Measurements from ENCODE around the gene PIWIL4. TPM values are rescaled to one million over a fixed set of nuclear protein-coding genes. Genes with fewer than 3 reads are reported as not detected.

The PIWIL4 gene
- total RNA-seq, 2 donors from 2014 or later = 6.3 to 6.7 TPM

DNA sequence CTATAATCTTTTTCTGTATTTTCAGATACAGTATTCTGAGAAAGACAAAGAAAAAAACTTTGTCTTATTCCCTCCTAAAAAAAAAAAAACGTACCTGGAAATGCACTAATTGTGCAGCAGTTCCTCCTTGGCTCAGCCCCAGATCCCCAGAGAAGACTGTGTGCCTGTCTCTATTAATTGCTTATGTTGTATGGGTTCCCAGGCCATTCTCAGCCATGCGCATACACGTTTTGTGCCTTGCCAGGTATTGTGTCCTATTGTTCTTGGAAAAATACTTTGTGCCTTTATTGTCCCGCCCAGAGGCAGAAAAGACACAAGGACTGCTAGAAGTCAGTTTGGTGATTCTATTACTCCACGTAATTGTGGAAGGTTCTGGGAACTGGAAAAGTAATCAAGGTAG is 91.2 kb downstream of the PIWIL4 start:
- no peaks in the 10 kb centered on the region for H3K27me3 ChIP-seq
- TF ChIP-seq, protein P1, sequence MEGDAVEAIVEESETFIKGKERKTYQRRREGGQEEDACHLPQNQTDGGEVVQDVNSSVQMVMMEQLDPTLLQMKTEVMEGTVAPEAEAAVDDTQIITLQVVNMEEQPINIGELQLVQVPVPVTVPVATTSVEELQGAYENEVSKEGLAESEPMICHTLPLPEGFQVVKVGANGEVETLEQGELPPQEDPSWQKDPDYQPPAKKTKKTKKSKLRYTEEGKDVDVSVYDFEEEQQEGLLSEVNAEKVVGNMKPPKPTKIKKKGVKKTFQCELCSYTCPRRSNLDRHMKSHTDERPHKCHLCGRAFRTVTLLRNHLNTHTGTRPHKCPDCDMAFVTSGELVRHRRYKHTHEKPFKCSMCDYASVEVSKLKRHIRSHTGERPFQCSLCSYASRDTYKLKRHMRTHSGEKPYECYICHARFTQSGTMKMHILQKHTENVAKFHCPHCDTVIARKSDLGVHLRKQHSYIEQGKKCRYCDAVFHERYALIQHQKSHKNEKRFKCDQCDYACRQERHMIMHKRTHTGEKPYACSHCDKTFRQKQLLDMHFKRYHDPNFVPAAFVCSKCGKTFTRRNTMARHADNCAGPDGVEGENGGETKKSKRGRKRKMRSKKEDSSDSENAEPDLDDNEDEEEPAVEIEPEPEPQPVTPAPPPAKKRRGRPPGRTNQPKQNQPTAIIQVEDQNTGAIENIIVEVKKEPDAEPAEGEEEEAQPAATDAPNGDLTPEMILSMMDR (IDR thresholded peaks at IDR 0.05) = no peak
- H3K4me3 ChIP-seq = no peak overlapping the region
- no peak overlapping the region for H3K9ac ChIP-seq (ENCODE audit: low read depth in 2 of 2, low read length in 2 of 2)
- no peaks in the 10 kb centered on the region for H3K9me3 ChIP-seq
- no peaks in the 10 kb centered on the region for H3K4me1 ChIP-seq
- H3K27ac ChIP-seq = no peak overlapping the region
- H3K36me3 ChIP-seq = no peaks in the 10 kb centered on the region
- intact Hi-C loops (cut with DNase I) = no loop called here
- no peak for DNase-seq

DNA sequence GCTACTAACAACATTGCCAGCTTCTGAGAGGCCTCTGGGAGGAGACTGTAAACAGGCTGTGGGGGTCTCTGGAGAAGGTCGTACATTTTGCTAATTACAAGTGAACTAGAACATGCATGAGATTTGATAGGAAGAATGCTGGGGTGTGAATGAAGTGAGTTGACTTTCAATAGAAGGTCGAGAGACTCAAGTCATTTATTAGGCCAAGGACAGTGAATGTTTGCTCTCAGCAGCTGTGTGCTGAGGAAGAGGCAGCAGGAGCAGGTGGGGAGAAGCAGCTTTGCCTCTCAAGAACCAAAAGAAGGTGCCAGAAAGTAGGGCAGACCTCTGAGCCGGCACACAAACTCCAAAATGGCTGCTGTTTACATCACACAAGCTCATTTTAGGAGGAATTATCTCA is 91.7 kb downstream of the PIWIL4 start:
- H3K4me3 ChIP-seq = no peak overlapping the region
- H3K36me3 ChIP-seq = no peaks in the 10 kb centered on the region
- no peaks in the 10 kb centered on the region for H3K4me1 ChIP-seq
- TF ChIP-seq, protein P1 (IDR thresholded peaks at IDR 0.05) = no peak
- no peaks in the 10 kb centered on the region for H3K9me3 ChIP-seq
- no peak overlapping the region for H3K9ac ChIP-seq (ENCODE audit: low read depth in 2 of 2, low read length in 2 of 2)
- no peak overlapping the region for H3K27ac ChIP-seq
- H3K27me3 ChIP-seq = no peaks in the 10 kb centered on the region
- no peak for DNase-seq
- intact Hi-C loops (cut with DNase I) = no loop called here

DNA sequence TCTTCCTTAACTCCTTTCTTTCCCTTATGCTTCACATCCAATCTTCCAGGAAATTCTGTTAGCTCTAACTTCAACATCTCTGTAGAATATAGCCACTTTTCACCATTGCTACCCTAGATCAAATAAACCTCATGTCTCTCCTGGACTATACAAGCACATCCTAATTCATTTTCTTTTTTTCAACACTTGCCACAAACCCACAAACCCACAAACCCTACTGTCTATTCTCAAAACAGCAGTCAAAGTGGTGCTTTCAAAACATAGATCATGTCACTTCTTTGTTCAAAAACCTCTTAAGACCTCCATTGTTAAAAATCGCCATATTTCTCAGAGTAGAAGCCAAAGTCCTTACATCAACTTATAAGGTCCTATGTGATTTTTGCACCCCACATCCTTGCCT is 94.3 kb downstream of the PIWIL4 start:
- TF ChIP-seq, protein P1 (IDR thresholded peaks at IDR 0.05) = no peak
- H3K27me3 ChIP-seq = no peaks in the 10 kb centered on the region
- H3K4me3 ChIP-seq = no peak overlapping the region
- H3K36me3 ChIP-seq = no peaks in the 10 kb centered on the region
- no peaks in the 10 kb centered on the region for H3K9me3 ChIP-seq
- H3K4me1 ChIP-seq = no peaks in the 10 kb centered on the region
- no peak overlapping the region for H3K9ac ChIP-seq (ENCODE audit: low read depth in 2 of 2, low read length in 2 of 2)
- no peak for DNase-seq
- intact Hi-C loops (cut with DNase I) = no loop called here
- no peak overlapping the region for H3K27ac ChIP-seq

DNA sequence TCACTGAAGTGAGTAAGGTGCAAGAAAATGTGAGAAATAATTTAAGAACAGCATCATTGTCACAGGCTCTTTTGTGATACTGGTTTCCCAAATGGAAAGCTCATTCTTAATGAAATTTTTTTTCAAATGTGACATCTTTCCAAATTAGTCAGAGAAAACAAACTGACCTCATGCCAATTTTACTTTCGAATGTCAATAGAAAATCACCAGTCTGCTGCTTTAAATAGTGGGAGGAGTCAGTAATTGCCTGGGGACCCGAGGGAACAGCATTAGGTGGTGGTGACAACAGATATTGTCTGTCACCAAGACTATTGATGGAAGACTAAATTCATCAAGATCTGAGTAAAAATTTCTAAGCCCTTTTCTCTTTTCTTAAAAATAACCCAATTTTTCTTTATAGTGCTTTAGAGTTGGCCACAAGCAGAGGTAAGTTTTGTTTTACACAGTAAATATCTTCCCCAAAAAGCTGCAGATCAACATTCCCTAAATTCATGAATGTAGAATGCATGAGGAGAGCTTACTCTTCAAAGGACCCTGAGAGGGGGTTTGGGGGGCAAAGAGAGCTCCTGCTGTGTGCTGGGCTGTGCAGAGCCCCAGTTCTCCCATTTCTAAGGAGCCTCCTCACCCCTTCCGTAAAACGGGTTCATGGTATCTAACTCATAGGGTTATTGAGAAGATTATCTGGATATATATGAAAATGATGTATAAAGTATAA is 95.1 kb downstream of the PIWIL4 start:
- TF ChIP-seq, protein P1 (IDR thresholded peaks at IDR 0.05) = no peak
- DNase-seq = no peak
- intact Hi-C loops (cut with DNase I) = no loop called here
- no peaks in the 10 kb centered on the region for H3K9me3 ChIP-seq
- no peak overlapping the region for H3K4me3 ChIP-seq
- H3K36me3 ChIP-seq = no peaks in the 10 kb centered on the region
- no peak overlapping the region for H3K9ac ChIP-seq (ENCODE audit: low read depth in 2 of 2, low read length in 2 of 2)
- H3K4me1 ChIP-seq = no peaks in the 10 kb centered on the region
- H3K27ac ChIP-seq = no peak overlapping the region
- H3K27me3 ChIP-seq = no peaks in the 10 kb centered on the region

DNA sequence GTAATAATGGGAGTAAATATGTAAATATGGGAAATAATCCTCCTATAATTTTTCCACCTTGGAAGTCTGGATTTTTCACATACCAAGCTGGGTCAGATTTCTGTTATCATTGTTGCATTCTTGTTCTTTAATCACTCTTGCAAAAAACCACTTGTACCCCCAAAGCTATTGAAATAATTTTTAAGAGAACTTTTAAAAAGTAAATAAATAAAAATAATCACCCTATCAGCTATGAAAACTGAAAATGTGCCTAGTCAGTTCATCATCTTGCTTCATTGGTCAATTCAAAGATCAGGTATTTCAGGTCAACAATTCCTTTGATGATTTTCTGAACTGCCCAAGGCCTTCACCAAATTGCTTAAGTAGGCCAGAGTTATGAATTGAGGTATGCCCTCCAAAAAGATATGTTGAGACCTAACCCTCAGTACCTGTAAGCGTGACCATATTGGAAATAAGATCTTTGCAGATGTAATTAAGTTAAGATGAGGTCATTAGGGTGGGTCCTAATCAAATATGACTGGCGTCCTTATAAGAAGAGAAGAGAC is 95.8 kb downstream of the PIWIL4 start:
- TF ChIP-seq, protein P1 (IDR thresholded peaks at IDR 0.05) = no peak
- Histone ChIP-seq H3K36me3 (no peaks in the 10 kb centered on the region), H3K4me3 (no peak overlapping the region), H3K9ac (ENCODE audit: low read depth in 2 of 2, low read length in 2 of 2) (no peak overlapping the region), H3K4me1 (no peaks in the 10 kb centered on the region), H3K9me3 (no peaks in the 10 kb centered on the region), H3K27me3 (no peaks in the 10 kb centered on the region), H3K27ac (no peak overlapping the region)
- intact Hi-C loops (cut with DNase I) = no loop called here
- no peak for DNase-seq

Data from colonic mucosa (tissue), 4 donors.